A549 (cell line): ENCODE measurements around the gene LRRC45. TPM values are rescaled to one million over a fixed set of nuclear protein-coding genes. Genes with fewer than 3 reads are reported as not detected.

Experiments used
- ATAC-seq, 2 experiments: fragments of 200-7000 bp in 1 of 2; fragments of >200 bp in 1 of 2; cut with Nextera tagmentation in 1 of 2; cut with Tn5 transposase in 1 of 2; 3 replicates each; pipeline versions ENCODE4 v1.8.0 to v1.9.1; 2018 to 2020; ENCODE audit warnings: mild to moderate bottlenecking in 1 of 2, moderate library complexity in 1 of 2
- CTCF ChIA-PET: fragments of 300-600 bp; sonication (Branson Sonifier 250); formaldehyde crosslinking; extraction: SDS; loops from one replicate; lab custom pipeline; 2021; ENCODE audit warnings: antibody characterized with exemption, inconsistent platforms; lab: Yijun Ruan, JAX
- POLR2A ChIA-PET: fragments of 350-600 bp; formaldehyde crosslinking; extraction: SDS; loops from one replicate; lab custom pipeline; 2021; ENCODE audit warnings: antibody characterized with exemption, inconsistent platforms; lab: Yijun Ruan, JAX
- DNase-seq, 2 experiments: peaks; one replicate each; pipeline versions ENCODE4 v3.0.0 to v3.0.0-alpha.2; 2011 to 2016; ENCODE audit warnings: low read depth in 1 of 2, low spot score in 1 of 2
- FAIRE-seq: peaks from 2 replicates; lab custom pipeline; 2011; peaks lifted over from hg19 to GRCh38; lab: Jason Lieb, UNC
- H3K27ac ChIP-seq, 2 experiments: fragments of >200 bp; sonication (Bioruptor Twin); formaldehyde crosslinking; 3 replicates each; pipeline ENCODE4 v1.5.1; 2016 to 2017
- H3K4me1 ChIP-seq: fragments of >200 bp; sonication (Bioruptor Twin); formaldehyde crosslinking; 3 replicates; pipeline ENCODE4 v1.6.1; 2016
- H3K4me2 ChIP-seq: fragments of >200 bp; sonication (Bioruptor Twin); formaldehyde crosslinking; 3 replicates; pipeline ENCODE4 v1.6.1; 2016
- H3K4me3 ChIP-seq: fragments of >200 bp; sonication (Bioruptor Twin); formaldehyde crosslinking; 3 replicates; pipeline ENCODE4 v1.5.1; 2016
- H3K9me3 ChIP-seq: fragments of >200 bp; sonication (Bioruptor Twin); formaldehyde crosslinking; 3 replicates; pipeline ENCODE4 v1.6.1; 2016
- BCL3 ChIP-seq: fragments of >200 bp; sonication (Bioruptor Twin); formaldehyde crosslinking; IDR thresholded peaks from 3 replicates; pipeline ENCODE4 v1.6.1; 2016
- CBX2 ChIP-seq: fragments of 200-600 bp; sonication (generic); IDR thresholded peaks from 2 replicates; pipeline ENCODE4 v1.6.1; 2016; ENCODE audit warnings: low read depth, mild to moderate bottlenecking, borderline replicate concordance
- CEBPB ChIP-seq, 2 experiments: fragments of >200 bp in 1 of 2; sonication (Bioruptor Twin) in 1 of 2; formaldehyde crosslinking in 1 of 2; IDR thresholded peaks; 2 replicates each; pipeline ENCODE4 v1.6.1; 2012 to 2016
- CHD4 ChIP-seq: fragments of 200-600 bp; sonication (generic); IDR thresholded peaks from 2 replicates; pipeline ENCODE4 v1.6.1; 2016; ENCODE audit warnings: antibody characterized with exemption, mild to moderate bottlenecking, borderline replicate concordance
- CTCF ChIP-seq: fragments of >200 bp; sonication (Bioruptor Twin); formaldehyde crosslinking; IDR thresholded peaks from 3 replicates; pipeline ENCODE4 v1.5.1; 2016
- EHF ChIP-seq: fragments of 250-450 bp; sonication (Bioruptor Pico); IDR thresholded peaks from 2 replicates; pipeline ENCODE4 v1.5.0; 2020; ENCODE audit warnings: mild to moderate bottlenecking
- EHMT2 ChIP-seq: fragments of 200-600 bp; sonication (generic); IDR thresholded peaks from 2 replicates; pipeline ENCODE4 v1.6.1; 2016; ENCODE audit warnings: antibody characterized with exemption, low read depth, mild to moderate bottlenecking, moderate library complexity
- FOSB ChIP-seq: fragments of 250-450 bp; sonication (Bioruptor Pico); IDR thresholded peaks from 2 replicates; pipeline ENCODE4 v1.5.0; 2020; ENCODE audit warnings: mild to moderate bottlenecking, moderate library complexity
- GATA3 ChIP-seq: IDR thresholded peaks from 2 replicates; pipeline ENCODE4 v1.6.1; 2012; ENCODE audit warnings: borderline replicate concordance
- HES2 ChIP-seq: fragments of >200 bp; sonication (Bioruptor Twin); formaldehyde crosslinking; IDR thresholded peaks from 2 replicates; pipeline ENCODE4 v1.6.1; 2016
- HEYL ChIP-seq: fragments of 250-450 bp; sonication (Bioruptor Pico); IDR thresholded peaks from 2 replicates; pipeline ENCODE4 v1.8.0; 2021; ENCODE audit warnings: mild to moderate bottlenecking, moderate library complexity
- HMGXB4 ChIP-seq: fragments of 250-450 bp; sonication (Bioruptor Pico); IDR thresholded peaks from 2 replicates; pipeline ENCODE4 v1.5.0; 2021; ENCODE audit warnings: mild to moderate bottlenecking, moderate library complexity, borderline replicate concordance
- MYC ChIP-seq: IDR thresholded peaks from 2 replicates; pipeline ENCODE4 v1.6.1; 2012; ENCODE audit warnings: mild to moderate bottlenecking, inconsistent platforms, low read length, improper control_type of control experiment, borderline replicate concordance
- NR3C1 ChIP-seq: fragments of >200 bp; sonication (Bioruptor Twin); formaldehyde crosslinking; IDR thresholded peaks from 3 replicates; pipeline ENCODE4 v1.6.1; 2017
- PBX3 ChIP-seq: IDR thresholded peaks from 2 replicates; pipeline ENCODE4 v1.6.1; 2012
- POLR2A ChIP-seq: IDR thresholded peaks from 2 replicates; pipeline ENCODE4 v1.6.1; 2012; ENCODE audit warnings: mild to moderate bottlenecking, low read length
- SMC3 ChIP-seq: fragments of >200 bp; sonication (Bioruptor Twin); formaldehyde crosslinking; IDR thresholded peaks from 3 replicates; pipeline ENCODE4 v1.6.1; 2018; ENCODE audit warnings: inconsistent platforms
- WGBS: methylation state at CpG from one replicate; pipeline ENCODE4 v1.1.6; 2017; ENCODE audit errors: missing lambda C conversion rate; 5-methylcytosine and 5-hydroxymethylcytosine counted together
- polyA plus RNA-seq, 4 experiments: library from polyadenylated mRNA; depleted of rRNA in 3 of 4; stranded (reverse); fragments of >200 nt; fragmentation: RNase III in 1 of 4; extraction: RNeasy Plus Mini Kit Qiagen cat#74134 plus additional on column Dnase treatment in 1 of 4; gene quantifications; 2 replicates in 3 of 4; 3 replicates in 1 of 4; pipeline ENCODE4 v1.2.3, GENCODE V29; 2011 to 2017

The LRRC45 gene
- polyA plus RNA-seq, 2 of the 4 experiments (the other 2 are of a cell fraction) = 6.4 to 24.5 TPM

- FAIRE-seq (no peak), DNase-seq (no peak), ATAC-seq (no peak)
- peaks cover 13% of the 10 kb centered on the region; the same call in 2 of the 3 replicates for H3K4me1 ChIP-seq
- no peak overlapping the region for H3K4me2 ChIP-seq
- H3K4me3 ChIP-seq = no peak overlapping the region
- ChIA-PET CTCF (interaction anchor here (0.9 to 33.2 kb wide), 5 partner anchors 13 to 69 kb away, joined by 3 to 794 read pairs (median 16); partner anchors contain the start of genes CENPX, DUS1L, GPS1 and LRRC45), POLR2A (no interaction called here)
- 90% methylated on average over 23 of the region's 38 CpGs for WGBS
- H3K9me3 ChIP-seq = no peaks in the 10 kb centered on the region
- no peak for TF ChIP-seq HEYL
- TF ChIP-seq GATA3 = no peak
- TF ChIP-seq CBX2 = no peak
- TF ChIP-seq SMC3 = no peak
- no peak for TF ChIP-seq BCL3
- no peak for TF ChIP-seq MYC
- TF ChIP-seq EHF (CRISPR knock-in tag) = no peak
- TF ChIP-seq NR3C1 = no peak
- H3K27ac ChIP-seq = no peak overlapping the region
Measured at GRCh38 chr17:82033359-82034085, 10.4 kb downstream of the LRRC45 start.

- Histone ChIP-seq H3K27ac (no peak overlapping the region), H3K4me3 (no peak overlapping the region), H3K9me3 (no peaks in the 10 kb centered on the region), H3K4me1 (peaks cover 13% of the 10 kb centered on the region; the same call in 2 of the 3 replicates), H3K4me2 (no peak overlapping the region)
- ATAC-seq = no peak
- no peak for DNase-seq
- no peak for TF ChIP-seq HES2
- no peak for TF ChIP-seq CEBPB (IDR thresholded peaks at IDR 0.05)
- no peak for TF ChIP-seq PBX3
- TF ChIP-seq CTCF = no peak
- TF ChIP-seq HMGXB4 = no peak
- no peak for TF ChIP-seq POLR2A
- no peak for TF ChIP-seq CHD4
- no peak for TF ChIP-seq EHMT2
- no peak for TF ChIP-seq NR3C1
- no peak for TF ChIP-seq FOSB
- TF ChIP-seq GATA3 = no peak
- no peak for TF ChIP-seq EHF (CRISPR knock-in tag)
- WGBS = 83% methylated on average over 22 of the region's 23 CpGs
- POLR2A ChIA-PET = no interaction called here
- CTCF ChIA-PET = interaction anchor here (0.7 to 4.2 kb wide), 7 partner anchors 8 to 201 kb away, joined by 3 to 28 read pairs (median 5); partner anchors contain the start of gene NOTUM
- no peak for FAIRE-seq
Measured at GRCh38 chr17:82034371-82035011, 11.4 kb downstream of the LRRC45 start.
